Heart left ventricle (tissue), 16 donors: Measurements from ENCODE around the gene ADAMTS1. TPM values are rescaled to one million over a fixed set of nuclear protein-coding genes. Genes with fewer than 3 reads are reported as not detected.

Experiments used
- ATAC-seq, 4 donors: fragments of 200-7000 bp; cut with Tn5 transposase; one replicate each; pipeline ENCODE4 v1.9.1; 2020 to 2022; ENCODE audit warnings: moderate library complexity in 4 of 4, mild to moderate bottlenecking in 3 of 4, moderate number of reproducible peaks in 1 of 4
- DNase-seq, 5 donors: peaks; one replicate each; pipeline ENCODE4 v3.0.0-alpha.2; 2020
- H3K27ac ChIP-seq, 12 donors: fragments of 200-600 bp; sonication (generic) in 4 of 12; one replicate each; pipeline versions ENCODE4 v1.5.0 to v1.8.0; 2016 to 2022; ENCODE audit warnings: mild to moderate bottlenecking in 2 of 12
- H3K27me3 ChIP-seq, 9 donors: fragments of 200-600 bp; sonication (generic) in 2 of 9; one replicate each; pipeline versions ENCODE4 v1.5.1 to v1.8.0; 2016 to 2022; ENCODE audit warnings: mild to moderate bottlenecking in 3 of 9
- H3K36me3 ChIP-seq, 9 donors: fragments of 200-600 bp; sonication (generic) in 2 of 9; one replicate each; pipeline versions ENCODE4 v1.5.0 to v1.8.0; 2018 to 2022; ENCODE audit warnings: mild to moderate bottlenecking in 2 of 9
- H3K4me1 ChIP-seq, 12 donors: fragments of 200-600 bp; sonication (generic) in 4 of 12; one replicate each; pipeline versions ENCODE4 v1.5.0 to v1.8.0; 2016 to 2022; ENCODE audit warnings: mild to moderate bottlenecking in 3 of 12
- H3K4me3 ChIP-seq, 12 donors: fragments of 200-600 bp; sonication (generic) in 4 of 12; one replicate each; pipeline versions ENCODE4 v1.5.0 to v1.8.0; 2017 to 2022; ENCODE audit warnings: mild to moderate bottlenecking in 9 of 12, moderate library complexity in 4 of 12
- H3K9me3 ChIP-seq, 12 donors: fragments of 200-600 bp; sonication (generic) in 4 of 12; one replicate each; pipeline versions ENCODE4 v1.5.0 to v1.8.0; 2016 to 2022; ENCODE audit warnings: mild to moderate bottlenecking in 1 of 12
- POLR2A ChIP-seq, 2 donors: fragments of 450-650 bp; IDR thresholded peaks; one replicate each; pipeline ENCODE4 v1.6.1; 2017; ENCODE audit warnings: antibody characterized with exemption in 2 of 2, mild to moderate bottlenecking in 2 of 2, moderate library complexity in 2 of 2
- WGBS, 4 donors: extraction: QIAGEN DNeasy Blood & Tissue Kit in 2 of 4; methylation state at CpG; one replicate each; pipeline versions ENCODE4 v1.1.5 to v1.1.7; 2013 to 2018; 5-methylcytosine and 5-hydroxymethylcytosine counted together
- intact Hi-C, 10 donors: fragments of 100-400 bp; cut with DNase I; formaldehyde crosslinking; loops; one replicate each; pipeline versions ENCODE4 v1.11.1 to v1.14.2; 2022
- polyA plus RNA-seq, 2 donors: library from polyadenylated mRNA; stranded (reverse); fragments of 200-250 nt; gene quantifications; one replicate each; pipeline ENCODE4 v1.2.3, GENCODE V29; 2013
- total RNA-seq, 9 donors: library from RNA; depleted of rRNA in 2 of 9; stranded (reverse); fragments of >200 nt in 2 of 9; fragmentation: NEBNext Ultra II Directional in 3 of 9; extraction: Animal tissue kit (Norgen Biotek cat#: 25700) in 3 of 9; gene quantifications; one replicate each; pipeline versions ENCODE4 v1.1.0 to v1.2.4, GENCODE V29; 2016 to 2023
- TF ChIP-seq, protein P1 (sequence below), 12 donors: fragments of 200-600 bp; sonication (generic) in 4 of 12; IDR thresholded peaks; one replicate each; pipeline versions ENCODE4 v1.5.0 to v1.8.0; 2018 to 2022; ENCODE audit warnings: antibody characterized with exemption in 12 of 12, mild to moderate bottlenecking in 5 of 12
- donor health status: ischemic (EF 13 %, LVEDD 7.1; RV severe dilation, severe dysfunction).
- donor health status: healthy with polysubstance abuse.
- donor health status: DM: no; HTN: yes; CAD: no.
- donor health status: DM: no; HTN: no; CAD: no.
- donor health status: ischemic (EF 25% LVEDD 6.9; RV normal size, moderate dysfunction).
- donor health status: ischemic (EF 25% LVEDD 5.7; RV mildly dilated, moderate dysfunction).
- donor health status: healthy.
- donor health status: DM: yes; HTN: yes; CAD: no.
- donor health status: ischemic (EF 35%, LVEDD 5.7; RV mildly dilated, moderate dysfunction).
- donor health status: nonischemic (EF 11% LVEDD 7.7; RV severe dilation, severe dysfunction).
- donor health status: DM: yes; HTN: yes; CAD: no.
- donor health status: PGD.
- donor health status: ischemic (EF 29% LVEDD 5.4; RV normal size, mild dysfunction).
- donor health status: nonischemic (EF 23%, LVEDD 6.1; RV moderate dilation, normal function).

ADAMTS1 gene
- total and polyA plus RNA-seq, 11 donors = 14.8 to 87.8 (median 60.7) TPM

DNA sequence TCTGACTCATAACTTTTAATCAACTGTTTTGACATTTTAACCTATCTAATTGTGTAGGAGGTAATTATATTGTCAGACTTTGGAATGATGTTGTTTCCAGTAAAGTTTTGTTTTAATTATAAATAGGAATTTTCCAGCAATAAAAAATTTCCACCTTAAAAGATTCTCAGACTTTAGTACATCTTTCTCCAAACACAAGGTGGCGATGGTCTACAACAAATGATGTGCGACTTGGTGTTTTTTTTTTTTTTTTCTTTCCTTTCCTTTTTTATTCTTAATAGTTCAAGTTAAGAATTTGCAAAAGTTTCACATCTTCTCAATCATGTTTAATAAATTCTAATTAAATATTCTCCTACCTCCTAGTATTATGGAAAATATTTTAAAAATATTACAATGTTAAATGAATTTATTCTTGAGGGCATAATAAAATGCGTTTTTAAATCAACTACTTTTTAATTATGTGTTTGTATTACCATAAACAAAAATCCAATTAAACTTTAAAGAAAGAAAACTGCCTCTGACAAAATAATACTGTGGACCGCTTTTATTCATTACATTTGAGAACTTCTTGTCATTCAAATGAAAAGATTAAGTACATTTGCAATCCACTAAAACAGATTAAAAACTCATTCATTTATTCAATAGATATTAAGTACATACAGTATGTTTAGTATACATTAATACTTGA is 4.4 kb upstream of the ADAMTS1 start:
- H3K36me3 ChIP-seq = no peaks in the 10 kb centered on the region
- H3K27me3 ChIP-seq = peaks cover 0 to 20% (median 0%) of the 10 kb centered on the region in 9 donors
- peaks cover 0 to 19% (median 5%) of the 10 kb centered on the region in 12 donors for H3K4me1 ChIP-seq
- WGBS, 4 donors = 12 to 18% (median 12%) methylated on average over 4 of the region's 4 CpGs
- H3K27ac ChIP-seq = peak overlapping the region in 1 of 12 donors; percentile 24
- peak overlapping the region in 6 of 12 donors; percentile 3 to 40 (median 8) for H3K4me3 ChIP-seq
- intact Hi-C loops = loop anchor here (1.0 to 10.0 kb wide), 24 partner anchors 77 to 1943 kb away; no protein-coding TSS in a partner anchor
- ATAC-seq = no peak
- H3K9me3 ChIP-seq = no peaks in the 10 kb centered on the region
- TF ChIP-seq, protein P1, sequence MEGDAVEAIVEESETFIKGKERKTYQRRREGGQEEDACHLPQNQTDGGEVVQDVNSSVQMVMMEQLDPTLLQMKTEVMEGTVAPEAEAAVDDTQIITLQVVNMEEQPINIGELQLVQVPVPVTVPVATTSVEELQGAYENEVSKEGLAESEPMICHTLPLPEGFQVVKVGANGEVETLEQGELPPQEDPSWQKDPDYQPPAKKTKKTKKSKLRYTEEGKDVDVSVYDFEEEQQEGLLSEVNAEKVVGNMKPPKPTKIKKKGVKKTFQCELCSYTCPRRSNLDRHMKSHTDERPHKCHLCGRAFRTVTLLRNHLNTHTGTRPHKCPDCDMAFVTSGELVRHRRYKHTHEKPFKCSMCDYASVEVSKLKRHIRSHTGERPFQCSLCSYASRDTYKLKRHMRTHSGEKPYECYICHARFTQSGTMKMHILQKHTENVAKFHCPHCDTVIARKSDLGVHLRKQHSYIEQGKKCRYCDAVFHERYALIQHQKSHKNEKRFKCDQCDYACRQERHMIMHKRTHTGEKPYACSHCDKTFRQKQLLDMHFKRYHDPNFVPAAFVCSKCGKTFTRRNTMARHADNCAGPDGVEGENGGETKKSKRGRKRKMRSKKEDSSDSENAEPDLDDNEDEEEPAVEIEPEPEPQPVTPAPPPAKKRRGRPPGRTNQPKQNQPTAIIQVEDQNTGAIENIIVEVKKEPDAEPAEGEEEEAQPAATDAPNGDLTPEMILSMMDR (IDR thresholded peaks at IDR 0.05) = peak; percentile 44 to 77 (median 57)
- no peak for TF ChIP-seq POLR2A (IDR thresholded peaks at IDR 0.05)
- peak in 1 of 5 donors; percentile 33 for DNase-seq

DNA sequence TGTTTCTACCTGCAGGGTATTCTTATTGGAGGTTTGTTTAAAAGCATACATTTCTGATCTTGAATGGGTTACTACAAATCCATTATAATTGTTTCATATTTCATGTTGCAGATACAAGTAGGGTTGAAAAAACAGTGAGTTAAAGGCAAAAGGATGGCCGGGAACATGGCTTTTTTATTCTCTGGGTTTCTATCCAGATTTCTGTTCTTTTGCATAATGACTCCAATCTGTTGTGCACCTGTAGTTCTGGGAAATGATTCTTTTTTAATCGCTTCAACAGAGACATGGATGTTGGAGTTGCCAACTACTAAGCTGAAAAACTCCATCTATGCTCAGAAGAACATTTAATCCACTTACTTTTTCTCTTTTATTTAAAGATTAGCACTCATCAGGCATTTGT is 2.7 kb upstream of the ADAMTS1 start:
- no peak for ATAC-seq

DNA sequence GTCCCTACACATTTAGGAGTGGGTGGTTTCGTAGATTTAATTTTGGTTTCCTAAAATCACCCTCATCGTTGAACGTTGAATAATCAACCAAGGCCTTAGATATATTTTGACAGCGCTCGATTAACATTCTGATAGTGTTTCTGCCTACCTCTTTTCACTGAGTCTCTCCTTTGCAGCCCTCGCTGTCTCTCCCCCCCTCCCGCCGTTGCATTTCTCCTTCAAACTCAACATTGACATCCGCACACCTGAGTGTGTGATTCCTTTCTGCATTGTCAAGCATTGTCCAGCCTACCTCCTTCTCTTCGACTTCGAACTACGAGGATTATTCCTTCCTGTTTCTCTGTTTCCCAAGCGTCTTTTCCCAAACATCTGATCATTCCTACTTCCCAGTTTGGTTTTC is 1.8 kb upstream of the ADAMTS1 start:
- ATAC-seq = no peak
- DNase-seq = no peak
- Histone ChIP-seq H3K36me3 (peaks cover 0 to 8% (median 5%) of the 10 kb centered on the region in 9 donors), H3K4me1 (peaks cover 0 to 32% (median 12%) of the 10 kb centered on the region in 12 donors), H3K27me3 (peaks cover 0 to 38% (median 0%) of the 10 kb centered on the region in 9 donors), H3K4me3 (peak overlapping the region; percentile 61 to 94 (median 84)), H3K27ac (peak overlapping the region; percentile 96 to 98 (median 98)), H3K9me3 (no peaks in the 10 kb centered on the region)
- 31 to 53% (median 36%) methylated on average over 13 of the region's 13 CpGs for WGBS, 4 donors
- intact Hi-C loops = loop anchor here in 9 of 10 donors (2.0 to 10.0 kb wide), 15 partner anchors 75 to 1945 kb away; no protein-coding TSS in a partner anchor
- TF ChIP-seq, protein P1 (IDR thresholded peaks at IDR 0.05) = no peak
- no peak for TF ChIP-seq POLR2A (IDR thresholded peaks at IDR 0.05)

More for the DNA sequence above, 2.7 kb upstream of the ADAMTS1 start:
- no peak for DNase-seq
- Histone ChIP-seq H3K27ac (peak overlapping the region in 10 of 12 donors; percentile 96 to 98 (median 98)), H3K4me1 (peaks cover 0 to 25% (median 5%) of the 10 kb centered on the region in 12 donors), H3K36me3 (no peaks in the 10 kb centered on the region), H3K9me3 (no peaks in the 10 kb centered on the region), H3K27me3 (peaks cover 0 to 37% (median 0%) of the 10 kb centered on the region in 9 donors), H3K4me3 (no peak overlapping the region)
- intact Hi-C loops = loop anchor here in 9 of 10 donors (2.0 to 10.0 kb wide), 16 partner anchors 76 to 1944 kb away; no protein-coding TSS in a partner anchor
- TF ChIP-seq, protein P1 (IDR thresholded peaks at IDR 0.05) = no peak
- TF ChIP-seq POLR2A (IDR thresholded peaks at IDR 0.05) = no peak
- WGBS, 4 donors = 42 to 62% (median 53%) methylated on average over 2 of the region's 2 CpGs
